BJ (cell line): ENCODE data around the gene YIPF4. TPM values are rescaled to one million over a fixed set of nuclear protein-coding genes. Genes with fewer than 3 reads are reported as not detected.
"Not testable (repeated sequence)": the region's sequence is repeated elsewhere in the genome, so short reads cannot be mapped to it uniquely, and the experiment has no call there.

Experiments
- CTCF ChIA-PET: fragments of 350-600 bp; formaldehyde crosslinking; extraction: SDS; loops from one replicate; lab custom pipeline; 2021; ENCODE audit warnings: antibody characterized with exemption, inconsistent platforms; lab: Yijun Ruan, JAX
- POLR2A ChIA-PET: fragments of 300-600 bp; sonication (Branson Sonifier 250); formaldehyde crosslinking; extraction: SDS; loops from one replicate; lab custom pipeline; 2021; ENCODE audit warnings: antibody characterized with exemption; lab: Charles Lee
- DNase-seq: peaks from one replicate; pipeline ENCODE4 v3.0.0-alpha.2; 2011; ENCODE audit warnings: low read depth
- H3K27me3 ChIP-seq: 2 replicates; pipeline ENCODE4 v1.6.0; 2011; ENCODE audit warnings: low read length; ENCODE audit not compliant: control insufficient read depth, insufficient read depth
- H3K36me3 ChIP-seq: 2 replicates; pipeline ENCODE4 v1.5.1; 2011; ENCODE audit warnings: low read length; ENCODE audit not compliant: control insufficient read depth, insufficient read depth
- H3K4me3 ChIP-seq: 2 replicates; pipeline ENCODE4 v1.5.1; 2011; ENCODE audit warnings: low read depth, mild to moderate bottlenecking, control low read depth, low read length
- polyA plus RNA-seq: library from polyadenylated mRNA; depleted of rRNA; stranded (reverse); fragments of >200 nt; gene quantifications from 2 replicates; pipeline ENCODE4 v1.2.3, GENCODE V29; 2011
- TF ChIP-seq, protein P1 (sequence below): IDR thresholded peaks from 2 replicates; pipeline ENCODE4 v1.5.1; 2011; ENCODE audit warnings: low read depth, mild to moderate bottlenecking, control low read depth, inconsistent platforms, low read length, moderate library complexity; ENCODE audit not compliant: insufficient read depth

YIPF4 gene
- polyA plus RNA-seq, 1 experiment: 5.3 TPM

DNA sequence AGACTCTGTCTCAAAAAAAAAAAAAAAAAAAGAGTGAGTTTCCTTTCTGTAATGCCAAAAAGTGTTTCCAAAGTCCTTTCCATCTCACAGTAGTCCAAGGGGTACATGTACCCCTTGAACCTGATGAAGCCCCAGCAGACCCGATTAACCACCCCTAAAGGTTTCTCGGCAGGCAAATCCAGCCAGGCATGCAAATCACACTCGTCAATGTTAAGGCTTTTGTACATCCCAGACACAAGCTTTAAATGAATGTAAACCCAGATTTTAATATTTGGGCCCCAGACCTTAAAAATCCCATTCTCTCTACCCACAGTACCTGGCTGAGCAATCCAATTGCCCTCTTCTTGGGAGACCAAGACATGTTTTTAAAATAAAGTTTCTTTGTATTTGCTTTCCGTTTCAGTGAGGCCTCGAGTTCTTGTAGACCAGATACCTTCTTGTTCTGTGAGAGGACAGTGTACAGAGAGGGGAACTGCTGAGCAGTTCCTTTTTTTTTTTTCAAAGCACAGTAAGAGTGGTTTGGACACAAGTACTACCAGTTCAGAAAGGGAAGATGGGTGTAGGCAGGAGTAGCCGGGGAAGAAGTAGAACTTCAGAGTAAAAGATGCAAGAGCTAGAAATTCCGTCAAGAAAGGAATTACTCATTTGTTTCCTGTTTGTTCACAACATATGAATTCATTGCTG lies 13.1 kb upstream of the YIPF4 start, which contains the start of gene NLRC4:
Gene NLRC4, minus strand, starts transcription at position 465 of the 684 bp plus-strand sequence. CDS start 8,111 bp downstream, outside the sequence.
- ChIA-PET POLR2A (no interaction called here), CTCF (no interaction called here)
- Histone ChIP-seq H3K36me3 (no peaks in the 10 kb centered on the region), H3K27me3 (no peaks in the 10 kb centered on the region; the same call in 1 of the 2 replicates), H3K4me3 (no peak within 1 kb of the TSS)
- DNase-seq: no peak
- TF ChIP-seq, protein P1, sequence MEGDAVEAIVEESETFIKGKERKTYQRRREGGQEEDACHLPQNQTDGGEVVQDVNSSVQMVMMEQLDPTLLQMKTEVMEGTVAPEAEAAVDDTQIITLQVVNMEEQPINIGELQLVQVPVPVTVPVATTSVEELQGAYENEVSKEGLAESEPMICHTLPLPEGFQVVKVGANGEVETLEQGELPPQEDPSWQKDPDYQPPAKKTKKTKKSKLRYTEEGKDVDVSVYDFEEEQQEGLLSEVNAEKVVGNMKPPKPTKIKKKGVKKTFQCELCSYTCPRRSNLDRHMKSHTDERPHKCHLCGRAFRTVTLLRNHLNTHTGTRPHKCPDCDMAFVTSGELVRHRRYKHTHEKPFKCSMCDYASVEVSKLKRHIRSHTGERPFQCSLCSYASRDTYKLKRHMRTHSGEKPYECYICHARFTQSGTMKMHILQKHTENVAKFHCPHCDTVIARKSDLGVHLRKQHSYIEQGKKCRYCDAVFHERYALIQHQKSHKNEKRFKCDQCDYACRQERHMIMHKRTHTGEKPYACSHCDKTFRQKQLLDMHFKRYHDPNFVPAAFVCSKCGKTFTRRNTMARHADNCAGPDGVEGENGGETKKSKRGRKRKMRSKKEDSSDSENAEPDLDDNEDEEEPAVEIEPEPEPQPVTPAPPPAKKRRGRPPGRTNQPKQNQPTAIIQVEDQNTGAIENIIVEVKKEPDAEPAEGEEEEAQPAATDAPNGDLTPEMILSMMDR: no peak

DNA sequence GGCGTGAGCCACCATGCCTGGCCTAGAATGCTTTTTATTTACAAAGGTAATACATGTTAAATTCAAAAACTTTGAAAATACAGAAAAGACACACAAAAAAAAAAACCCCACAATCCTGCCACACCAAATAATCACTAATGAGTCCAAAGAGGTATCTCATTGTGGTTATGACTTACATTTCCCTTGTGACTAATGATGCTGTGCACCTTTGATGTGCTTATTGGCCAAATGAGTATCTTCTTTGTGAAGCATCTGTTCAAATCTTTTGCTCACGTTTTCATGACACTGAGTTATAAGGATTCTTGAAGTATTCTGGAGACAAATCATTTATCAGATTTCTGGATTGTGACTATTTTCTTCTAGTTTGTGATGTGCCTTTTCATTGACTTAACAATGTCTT lies 6.6 kb upstream of the YIPF4 start:
- ChIA-PET POLR2A (no interaction called here), CTCF (no interaction called here)
- no peak for DNase-seq
- Histone ChIP-seq H3K4me3 (no peak overlapping the region), H3K27me3 (no peaks in the 10 kb centered on the region; the same call in 1 of the 2 replicates), H3K36me3 (no peaks in the 10 kb centered on the region)
- TF ChIP-seq, protein P1: no peak

DNA sequence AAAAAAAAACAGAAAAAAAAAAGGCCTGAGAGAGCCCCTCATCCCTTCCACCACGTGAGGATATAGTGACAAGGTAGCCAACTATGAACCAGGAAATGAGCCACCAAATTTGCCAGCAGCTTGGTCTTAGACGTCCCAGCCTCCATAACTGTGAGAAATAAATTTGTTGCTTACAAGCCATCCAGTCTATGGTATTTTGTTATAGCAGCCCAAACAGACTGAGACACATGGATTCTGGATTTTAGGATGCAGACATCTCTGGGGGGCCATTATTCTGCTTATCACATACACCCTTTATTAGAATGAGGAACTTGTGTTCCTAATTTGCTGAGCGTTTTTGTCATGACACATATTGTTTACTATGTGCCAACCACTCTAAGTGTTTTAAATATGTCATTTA lies 5.4 kb upstream of the YIPF4 start:
- no peaks in the 10 kb centered on the region for H3K36me3 ChIP-seq
- POLR2A ChIA-PET: no interaction called here
- H3K4me3 ChIP-seq: no peak overlapping the region

DNA sequence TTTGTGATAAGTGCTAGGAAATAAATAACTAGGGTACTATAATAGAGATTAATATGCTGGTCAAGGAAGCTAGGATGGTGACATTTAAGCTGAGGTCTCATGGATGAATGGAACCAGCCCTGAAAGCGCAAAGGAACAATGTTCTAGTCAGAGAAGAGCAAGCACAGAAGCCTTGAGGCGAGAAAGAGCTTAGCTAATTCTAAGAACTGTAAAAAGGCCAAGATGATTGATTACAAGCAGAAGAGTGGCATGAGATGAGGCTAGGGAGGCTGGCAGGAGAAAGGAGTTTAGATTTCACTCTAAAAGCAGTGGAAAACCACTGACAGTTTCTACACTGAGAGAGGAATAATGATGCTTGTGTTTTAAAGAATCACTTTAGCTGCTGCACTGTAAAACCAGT lies 3.4 kb upstream of the YIPF4 start:
- DNase-seq: no peak
- no peaks in the 10 kb centered on the region for H3K36me3 ChIP-seq
- TF ChIP-seq, protein P1: no peak
- H3K4me3 ChIP-seq: no peak overlapping the region
- ChIA-PET CTCF (interaction anchor here (0.6 to 1.8 kb wide), 2 partner anchors 16 to 34 kb away, joined by 3 read pairs; no protein-coding TSS in a partner anchor), POLR2A (no interaction called here)
- no peaks in the 10 kb centered on the region; the same call in 1 of the 2 replicates for H3K27me3 ChIP-seq

More for the DNA sequence above, 5.4 kb upstream of the YIPF4 start:
- no peaks in the 10 kb centered on the region; the same call in 1 of the 2 replicates for H3K27me3 ChIP-seq
- CTCF ChIA-PET: interaction anchor here (0.6 kb wide), 1 partner anchor 120 kb away, joined by 4 read pairs; no protein-coding TSS in a partner anchor
- TF ChIP-seq, protein P1: no peak
- DNase-seq: no peak

DNA sequence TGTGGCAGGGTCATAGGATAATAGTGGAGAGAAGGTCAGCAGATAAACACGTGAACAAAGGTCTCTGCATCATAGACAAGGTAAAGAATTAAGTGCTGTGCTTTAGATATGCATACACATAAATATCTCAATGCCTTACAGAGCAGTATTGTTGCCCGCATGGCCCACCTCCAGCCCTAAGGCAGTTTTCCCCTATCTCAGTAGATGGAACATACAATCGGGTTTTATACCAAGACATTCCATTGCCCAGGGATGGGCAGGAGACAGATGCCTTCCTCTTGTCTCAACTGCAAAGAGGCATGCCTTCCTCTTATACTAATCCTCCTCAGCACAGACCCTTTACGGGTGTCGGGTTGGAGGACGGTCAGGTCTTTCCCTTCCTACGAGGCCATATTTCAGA lies 1.9 kb upstream of the YIPF4 start:
- H3K36me3 ChIP-seq, H3K27me3 ChIP-seq, DNase-seq, POLR2A ChIA-PET, CTCF ChIA-PET, H3K4me3 ChIP-seq: not testable (repeated sequence)
